ENCODE results near the gene RNF31. TPM values are rescaled to one million over a fixed set of nuclear protein-coding genes. Genes with fewer than 3 reads are reported as not detected.
A peak's percentile ranks its signal among the peaks of the same experiment; 100 is the strongest.

RNF31 gene
- total and polyA plus RNA-seq, 2 donors (not counting 1 experiment from before 2014, with no cell fraction given): 69.8 to 103 TPM

DNA sequence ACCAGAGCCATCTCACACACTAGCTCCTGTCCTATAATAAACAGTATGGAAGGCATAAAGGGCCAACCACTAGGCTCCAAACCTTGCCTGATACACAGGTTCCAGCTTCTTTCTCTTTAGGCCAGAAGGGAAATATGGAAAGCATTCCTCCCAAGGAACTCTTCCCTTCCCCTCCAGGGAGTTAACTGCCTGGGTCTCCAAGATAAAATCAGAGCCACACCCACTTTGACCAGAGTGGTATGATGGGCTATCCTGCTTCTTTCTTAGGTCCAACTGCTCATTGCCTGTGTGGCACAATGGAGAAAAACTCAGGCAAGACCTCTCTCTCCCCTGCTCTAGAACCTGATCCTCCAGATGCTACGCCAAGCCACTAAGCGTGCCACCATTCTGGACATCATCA, 60.3 kb downstream of the RNF31 start:
- peak overlapping the region in 1 of 2 donors; percentile 20 for H3K27ac ChIP-seq (ENCODE audit: low read length in 2 of 2)
- peaks cover 30% of the 10 kb centered on the region for H3K4me1 Mint-ChIP-seq
- H3K9me3 ChIP-seq (ENCODE audit: control extremely low read depth in 1 of 3, control insufficient read depth in 2 of 3, insufficient read depth in 1 of 3, low read length in 2 of 3): no peaks in the 10 kb centered on the region

More for the DNA sequence above, 60.3 kb downstream of the RNF31 start:
- no peak for TF ChIP-seq EZH2 (IDR thresholded peaks at IDR 0.05; ENCODE audit: borderline replicate concordance, insufficient read depth, low read depth, low read length, poor library complexity, severe bottlenecking)
- 96% methylated on average over 2 of the region's 2 CpGs for WGBS (ENCODE audit: insufficient coverage)
- peaks cover 4 to 68% of the 10 kb centered on the region in 2 experiments for H3K36me3 ChIP-seq (replicated peaks in 1 of 2; ENCODE audit: control extremely low read depth in 1 of 2, control insufficient read depth in 1 of 2, extremely low read depth in 1 of 2, insufficient read depth in 2 of 2, low read length in 1 of 2)
- CTCF ChIA-PET: interaction anchor here (1.7 to 2.5 kb wide), 2 partner anchors 12 to 35 kb away, joined by 4 to 9 read pairs; partner anchors contain the start of genes TINF2 and TM9SF1
- Mint-ChIP-seq H3K27ac (peak overlapping the region; percentile 82), H3K27me3 (no peaks in the 10 kb centered on the region), H3K4me3 (no peak overlapping the region), H3K9me3 (ENCODE audit: insufficient read depth) (no peaks in the 10 kb centered on the region)
- no peak overlapping the region for H2AFZ ChIP-seq (ENCODE audit: insufficient read depth, low read depth, low read length, poor library complexity, severe bottlenecking)
- H3K4me3 ChIP-seq (ENCODE audit: control extremely low read depth in 1 of 5, extremely low read depth in 1 of 5, insufficient read depth in 1 of 5, low read depth in 2 of 5, low read length in 4 of 5): no peak overlapping the region
- no peak overlapping the region for H3K9ac ChIP-seq (ENCODE audit: low read length)
- intact Hi-C loops (cut with micrococcal nuclease): no loop called here
- no peak for DNase-seq
- H3K4me2 ChIP-seq (replicated peaks; ENCODE audit: low read depth, low read length, poor library complexity, severe bottlenecking): no peak overlapping the region
- no peaks in the 10 kb centered on the region for H3K27me3 ChIP-seq (replicated peaks in 1 of 4; ENCODE audit: control extremely low read depth in 1 of 4, control insufficient read depth in 3 of 4, insufficient read depth in 4 of 4, low read length in 3 of 4)
- POLR2A ChIA-PET: interaction anchor here (1.3 to 1.5 kb wide), 2 partner anchors 11 to 46 kb away, joined by 3 read pairs; partner anchors contain the start of gene IRF9
- ATAC-seq (ENCODE audit: low read depth): no peak
- H3K4me1 ChIP-seq (ENCODE audit: control insufficient read depth in 2 of 2, insufficient read depth in 2 of 2, low read length in 2 of 2): peaks cover 21% of the 10 kb centered on the region in 2 donors
- peaks cover 80% of the 10 kb centered on the region for H3K79me2 ChIP-seq (ENCODE audit: control insufficient read depth, insufficient read depth, low read length)
- peaks cover 16% of the 10 kb centered on the region for H4K20me1 ChIP-seq (ENCODE audit: control insufficient read depth, insufficient read depth, low read length, poor library complexity, severe bottlenecking)

Small RNAs within 50 kb of the gene (small RNA-seq; reads per million reads assigned to genes)
- gene AL136295.4 (ENCODE audit: insufficient read length, low read depth, low replicate concordance) (not detected), gene CHMP4A (ENCODE audit: insufficient read length, low read depth, low replicate concordance) (not detected), gene IPO4 (ENCODE audit: insufficient read length, low read depth, low replicate concordance) (not detected), gene IRF9 (ENCODE audit: insufficient read length, low read depth, low replicate concordance) (not detected), gene RNA5SP383 (ENCODE audit: insufficient read length, low read depth, low replicate concordance) (not detected)

Other genes with a start within 250 kb of the RNF31 start
Only the 30 nearest of the 31 such genes appear.
- gene DHRS4, start 193.7 kb upstream of the RNF31 start, total RNA-seq: 15.3 and 15.6 TPM in 2 replicates
- gene DHRS4, start 193.7 kb upstream of the RNF31 start, polyA plus RNA-seq: 8.0 and 16.2 TPM in 2 replicates
- gene DHRS4L2, start 158.6 kb upstream of the RNF31 start, total RNA-seq: 16.3 and 16.8 TPM in 2 replicates
- gene DHRS4L2, start 158.6 kb upstream of the RNF31 start, polyA plus RNA-seq: 8.0 and 11.2 TPM in 2 replicates
- 1.0 and 1.4 TPM in 2 replicates for gene CARMIL3, start 95.5 kb upstream of the RNF31 start, total RNA-seq
- gene CARMIL3, start 95.5 kb upstream of the RNF31 start, polyA plus RNA-seq: 2.8 and 7.2 TPM in 2 replicates
- not detected in 2 replicates for gene CPNE6, start 75.9 kb upstream of the RNF31 start, total RNA-seq
- 0.10 TPM in 1 of 2 replicates, not detected in the other for gene CPNE6, start 75.9 kb upstream of the RNF31 start, polyA plus RNA-seq
- gene PCK2, start 53.2 kb upstream of the RNF31 start, total RNA-seq: 34.1 and 40.4 TPM in 2 replicates
- gene PCK2, start 53.2 kb upstream of the RNF31 start, polyA plus RNA-seq: 43.6 and 58.4 TPM in 2 replicates
- 84.8 and 96.3 TPM in 2 replicates for gene DCAF11, start 32.7 kb upstream of the RNF31 start, total RNA-seq
- 64.5 and 66.7 TPM in 2 replicates for gene DCAF11, start 32.7 kb upstream of the RNF31 start, polyA plus RNA-seq
- 8.1 and 8.8 TPM in 2 replicates for gene NRL, start 32.5 kb upstream of the RNF31 start, total RNA-seq
- 4.8 and 7.0 TPM in 2 replicates for gene NRL, start 32.5 kb upstream of the RNF31 start, polyA plus RNA-seq
- gene FITM1, start 16.8 kb upstream of the RNF31 start, total RNA-seq: 2.6 and 3.6 TPM in 2 replicates
- gene FITM1, start 16.8 kb upstream of the RNF31 start, polyA plus RNA-seq: 3.3 and 4.6 TPM in 2 replicates
- 227 and 237 TPM in 2 replicates for gene PSME1, start 11.3 kb upstream of the RNF31 start, total RNA-seq
- gene PSME1, start 11.3 kb upstream of the RNF31 start, polyA plus RNA-seq: 257 and 295 TPM in 2 replicates
- 24.7 and 26.4 TPM in 2 replicates for gene EMC9, start 5.9 kb upstream of the RNF31 start, total RNA-seq
- gene EMC9, start 5.9 kb upstream of the RNF31 start, polyA plus RNA-seq: 19.3 and 25.9 TPM in 2 replicates
- gene PSME2, start 888 bp upstream of the RNF31 start, total RNA-seq: 127 and 141 TPM in 2 replicates
- gene PSME2, start 888 bp upstream of the RNF31 start, polyA plus RNA-seq: 126 and 137 TPM in 2 replicates
- 243 and 269 TPM in 2 replicates for gene IRF9, start 13.8 kb downstream of the RNF31 start, total RNA-seq
- gene IRF9, start 13.8 kb downstream of the RNF31 start, polyA plus RNA-seq: 191 and 237 TPM in 2 replicates
- 48.4 and 62.1 TPM in 2 replicates for gene REC8, start 24.6 kb downstream of the RNF31 start, total RNA-seq
- 34.0 and 39.5 TPM in 2 replicates for gene REC8, start 24.6 kb downstream of the RNF31 start, polyA plus RNA-seq
- gene IPO4, start 41.3 kb downstream of the RNF31 start, total RNA-seq: 29.8 and 35.0 TPM in 2 replicates
- 26.7 and 28.3 TPM in 2 replicates for gene IPO4, start 41.3 kb downstream of the RNF31 start, polyA plus RNA-seq
- 24.5 and 33.9 TPM in 2 replicates for gene TM9SF1, start 47.9 kb downstream of the RNF31 start, total RNA-seq
- 7.6 and 10.0 TPM in 2 replicates for gene TM9SF1, start 47.9 kb downstream of the RNF31 start, polyA plus RNA-seq
- gene TSSK4, start 58.2 kb downstream of the RNF31 start, total RNA-seq: 1.7 TPM in 2 replicates
- gene TSSK4, start 58.2 kb downstream of the RNF31 start, polyA plus RNA-seq: 0.14 and 0.45 TPM in 2 replicates
- gene CHMP4A, start 66.0 kb downstream of the RNF31 start, total RNA-seq: 102 and 103 TPM in 2 replicates
- gene CHMP4A, start 66.0 kb downstream of the RNF31 start, polyA plus RNA-seq: 91.2 and 95.1 TPM in 2 replicates
- gene MDP1, start 68.6 kb downstream of the RNF31 start, total RNA-seq: 11.3 and 17.0 TPM in 2 replicates
- gene MDP1, start 68.6 kb downstream of the RNF31 start, polyA plus RNA-seq: 22.6 and 28.1 TPM in 2 replicates
- gene NEDD8, start 84.9 kb downstream of the RNF31 start, total RNA-seq: 86.6 and 98.5 TPM in 2 replicates
- 86.7 and 104 TPM in 2 replicates for gene NEDD8, start 84.9 kb downstream of the RNF31 start, polyA plus RNA-seq
- gene GMPR2, start 85.4 kb downstream of the RNF31 start, total RNA-seq: 58.7 and 64.3 TPM in 2 replicates
- 33.3 and 39.7 TPM in 2 replicates for gene GMPR2, start 85.4 kb downstream of the RNF31 start, polyA plus RNA-seq
- gene TINF2, start 95.1 kb downstream of the RNF31 start, total RNA-seq: 165 and 169 TPM in 2 replicates
- 103 and 108 TPM in 2 replicates for gene TINF2, start 95.1 kb downstream of the RNF31 start, polyA plus RNA-seq
- gene TGM1, start 115.7 kb downstream of the RNF31 start, total RNA-seq: 11.4 and 11.9 TPM in 2 replicates
- 2.7 and 4.9 TPM in 2 replicates for gene TGM1, start 115.7 kb downstream of the RNF31 start, polyA plus RNA-seq
- gene RABGGTA, start 124.1 kb downstream of the RNF31 start, total RNA-seq: 57.9 and 70.1 TPM in 2 replicates
- 134 and 159 TPM in 2 replicates for gene RABGGTA, start 124.1 kb downstream of the RNF31 start, polyA plus RNA-seq
- gene DHRS1, start 152.3 kb downstream of the RNF31 start, total RNA-seq: 42.7 and 43.7 TPM in 2 replicates
- 69.9 and 76.9 TPM in 2 replicates for gene DHRS1, start 152.3 kb downstream of the RNF31 start, polyA plus RNA-seq
- gene NOP9, start 152.4 kb downstream of the RNF31 start, total RNA-seq: 22.6 and 24.5 TPM in 2 replicates
- 9.7 and 13.7 TPM in 2 replicates for gene NOP9, start 152.4 kb downstream of the RNF31 start, polyA plus RNA-seq
- 32.8 and 34.3 TPM in 2 replicates for gene CIDEB, start 160.5 kb downstream of the RNF31 start, total RNA-seq
- gene CIDEB, start 160.5 kb downstream of the RNF31 start, polyA plus RNA-seq: 17.9 and 26.2 TPM in 2 replicates
- gene LTB4R2, start 162.6 kb downstream of the RNF31 start, total RNA-seq: 10.1 and 11.7 TPM in 2 replicates
- gene LTB4R2, start 162.6 kb downstream of the RNF31 start, polyA plus RNA-seq: 9.0 and 10.7 TPM in 2 replicates
- gene LTB4R, start 164.0 kb downstream of the RNF31 start, total RNA-seq: 8.8 and 9.2 TPM in 2 replicates
- gene LTB4R, start 164.0 kb downstream of the RNF31 start, polyA plus RNA-seq: 15.7 and 19.1 TPM in 2 replicates
- 5.8 and 7.8 TPM in 2 replicates for gene ADCY4, start 187.6 kb downstream of the RNF31 start, total RNA-seq
- 2.3 and 3.4 TPM in 2 replicates for gene ADCY4, start 187.6 kb downstream of the RNF31 start, polyA plus RNA-seq
- 76.6 and 77.6 TPM in 2 replicates for gene RIPK3, start 192.5 kb downstream of the RNF31 start, total RNA-seq
- gene RIPK3, start 192.5 kb downstream of the RNF31 start, polyA plus RNA-seq: 58.5 and 65.5 TPM in 2 replicates